SK-N-MC (cell line): ENCODE measurements around the gene ANKRD9.

Experiments used
- DNase-seq: peaks from one replicate; pipeline ENCODE4 v3.0.0-alpha.2; 2011; ENCODE audit warnings: low read depth, low spot score
- H3K27ac ChIP-seq: fragments of 200-600 bp; sonication (generic); 2 replicates; pipeline ENCODE4 v1.5.1; 2016; ENCODE audit warnings: mixed run types
- H3K36me3 ChIP-seq: fragments of 200-600 bp; sonication (generic); 2 replicates; pipeline ENCODE4 v1.6.1; 2017; ENCODE audit warnings: antibody characterized with exemption, low read length, mixed read lengths; ENCODE audit not compliant: insufficient read depth
- H3K4me3 ChIP-seq: fragments of 200-600 bp; sonication (generic); 2 replicates; pipeline ENCODE4 v1.5.1; 2016
- H3K9ac ChIP-seq: fragments of 200-600 bp; sonication (generic); 2 replicates; pipeline ENCODE4 v1.8.0; 2017; ENCODE audit warnings: mixed run types, mixed read lengths; ENCODE audit not compliant: insufficient read length
- H3K9me3 ChIP-seq: fragments of 200-600 bp; sonication (generic); 2 replicates; pipeline ENCODE4 v1.6.1; 2017; ENCODE audit warnings: low read depth, mild to moderate bottlenecking, antibody characterized with exemption, low read length, moderate library complexity, mixed read lengths
- EZH2 ChIP-seq: fragments of 200-600 bp; sonication (generic); IDR thresholded peaks from one replicate; pipeline ENCODE4 v1.6.1; 2017; ENCODE audit warnings: antibody characterized with exemption
- FOXP2 ChIP-seq: optimal IDR thresholded peaks from 2 replicates; pipeline ENCODE3; 2011; ENCODE audit warnings: mild to moderate bottlenecking, moderate library complexity; ENCODE audit not compliant: insufficient read depth; ENCODE audit errors: extremely low read length, control extremely low read depth
- POLR2AphosphoS5 ChIP-seq: IDR thresholded peaks from 2 replicates; pipeline ENCODE4 v1.6.1; 2012; ENCODE audit warnings: mild to moderate bottlenecking, low read depth, low read length, borderline replicate concordance

Gene ANKRD9

GRCh38 chr14:102504328-102504999, 5.1 kb downstream of the ANKRD9 start:
- no peak overlapping the region for H3K4me3 ChIP-seq
- no peaks in the 10 kb centered on the region for H3K9me3 ChIP-seq
- DNase-seq: no peak
- H3K27ac ChIP-seq: peak overlapping the region; percentile 90
- TF ChIP-seq FOXP2 (no peak), EZH2 (no peak), POLR2AphosphoS5 (no peak)
- H3K9ac ChIP-seq: no peak overlapping the region
- H3K36me3 ChIP-seq: peaks cover 11% of the 10 kb centered on the region; the same call in 1 of the 2 replicates

- TF ChIP-seq EZH2 (no peak), FOXP2 (no peak), POLR2AphosphoS5 (no peak)
- Histone ChIP-seq H3K36me3 (peaks cover 11% of the 10 kb centered on the region; the same call in 1 of the 2 replicates), H3K9me3 (no peaks in the 10 kb centered on the region), H3K9ac (no peak overlapping the region), H3K4me3 (no peak overlapping the region), H3K27ac (peak overlapping the region; percentile 90)
- no peak for DNase-seq
These were observed 5.8 kb downstream of the ANKRD9 start for GRCh38 chr14:102503641-102504327.

- no peak for TF ChIP-seq EZH2
- no peak for TF ChIP-seq FOXP2
- no peak for TF ChIP-seq POLR2AphosphoS5
- Histone ChIP-seq H3K9ac (peak overlapping the region; percentile 52), H3K9me3 (no peaks in the 10 kb centered on the region), H3K27ac (peak overlapping the region; percentile 98), H3K36me3 (peaks cover 7% of the 10 kb centered on the region; the same call in 1 of the 2 replicates), H3K4me3 (peak overlapping the region; percentile 64)
- DNase-seq: no peak
These were observed 7.0 kb downstream of the ANKRD9 start for GRCh38 chr14:102502571-102502970.

GRCh38 chr14:102501751-102502315, 7.7 kb downstream of the ANKRD9 start:
- TF ChIP-seq FOXP2 (no peak), POLR2AphosphoS5 (peak; percentile 60), EZH2 (no peak)
- peak overlapping the region; percentile 52 for H3K9ac ChIP-seq

GRCh38 chr14:102500713-102501112, 8.9 kb downstream of the ANKRD9 start:
- H3K9ac ChIP-seq: no peak overlapping the region
- H3K36me3 ChIP-seq: no peaks in the 10 kb centered on the region; the same call in 1 of the 2 replicates
- H3K27ac ChIP-seq: peak overlapping the region; percentile 98; the same call in 1 of the 2 replicates
- H3K4me3 ChIP-seq: no peak overlapping the region
- TF ChIP-seq EZH2: no peak
- TF ChIP-seq POLR2AphosphoS5: no peak
- TF ChIP-seq FOXP2: no peak
- H3K9me3 ChIP-seq: no peaks in the 10 kb centered on the region
- DNase-seq: no peak

More at GRCh38 chr14:102501751-102502315, 7.7 kb downstream of the ANKRD9 start:
- Histone ChIP-seq H3K27ac (peak overlapping the region; percentile 98), H3K4me3 (peak overlapping the region; percentile 64), H3K9me3 (no peaks in the 10 kb centered on the region), H3K36me3 (peaks cover 7% of the 10 kb centered on the region; the same call in 1 of the 2 replicates)
- peak; percentile 88 for DNase-seq

GRCh38 chr14:102500158-102500662, 9.4 kb downstream of the ANKRD9 start:
- H3K36me3 ChIP-seq: no peaks in the 10 kb centered on the region; the same call in 1 of the 2 replicates
- H3K27ac ChIP-seq: peak overlapping the region; percentile 98; the same call in 1 of the 2 replicates
- no peak overlapping the region for H3K9ac ChIP-seq
- TF ChIP-seq POLR2AphosphoS5 (no peak), EZH2 (no peak), FOXP2 (no peak)
- no peaks in the 10 kb centered on the region for H3K9me3 ChIP-seq
- H3K4me3 ChIP-seq: no peak overlapping the region
- DNase-seq: no peak

- DNase-seq: no peak
- Histone ChIP-seq H3K9me3 (no peaks in the 10 kb centered on the region), H3K27ac (no peak overlapping the region; the same call in 1 of the 2 replicates), H3K36me3 (no peaks in the 10 kb centered on the region; the same call in 1 of the 2 replicates), H3K4me3 (no peak overlapping the region), H3K9ac (no peak overlapping the region)
- TF ChIP-seq FOXP2 (no peak), POLR2AphosphoS5 (no peak), EZH2 (no peak)
These were observed 10.0 kb downstream of the ANKRD9 start for GRCh38 chr14:102499401-102500157.
